H1 (cell line): ENCODE data around the gene SPON2. TPM values are rescaled to one million over a fixed set of nuclear protein-coding genes. Genes with fewer than 3 reads are reported as not detected.

Experiments
- ATF3 ChIP-seq: IDR thresholded peaks from 2 replicates; pipeline ENCODE4 v1.6.1; 2011; ENCODE audit warnings: low read depth, mild to moderate bottlenecking, low read length; ENCODE audit not compliant: insufficient read depth
- CEBPB ChIP-seq: IDR thresholded peaks from 2 replicates; pipeline ENCODE4 v1.6.1; 2012; ENCODE audit warnings: low read depth, low read length
- CHD7 ChIP-seq: fragments of 300-600 bp; sonication (generic); IDR thresholded peaks from 2 replicates; pipeline ENCODE4 v1.7.1; 2012; ENCODE audit warnings: low read length, moderate library complexity, mild to moderate bottlenecking, inconsistent platforms; ENCODE audit not compliant: insufficient replicate concordance
- EZH2 ChIP-seq: fragments of 200-600 bp; sonication (generic); IDR thresholded peaks from 2 replicates; pipeline ENCODE4 v1.7.1; 2012; ENCODE audit warnings: low read depth, mild to moderate bottlenecking, moderate library complexity, low read length, inconsistent platforms; ENCODE audit not compliant: severe bottlenecking
- FOSL1 ChIP-seq: IDR thresholded peaks from 2 replicates; pipeline ENCODE4 v1.6.1; 2011; ENCODE audit warnings: mild to moderate bottlenecking, low read depth, low read length, moderate library complexity; ENCODE audit not compliant: insufficient read depth
- PHF8 ChIP-seq: fragments of 200-600 bp; sonication (generic); conservative IDR thresholded peaks from 2 replicates; pipeline ENCODE4 v1.7.1; 2012; ENCODE audit warnings: low read depth, mild to moderate bottlenecking, inconsistent platforms, low read length, moderate library complexity
- POLR2A ChIP-seq, 2 experiments: IDR thresholded peaks; 1 replicate in 1 of 2; 2 replicates in 1 of 2; pipeline ENCODE4 v1.6.1; 2011; ENCODE audit warnings: low read depth in 2 of 2, low read length in 2 of 2, mild to moderate bottlenecking in 2 of 2; ENCODE audit errors: control extremely low read depth in 1 of 2
- SAP30 ChIP-seq: fragments of 300-600 bp; sonication (generic); IDR thresholded peaks from 2 replicates; pipeline ENCODE4 v1.7.1; 2012; ENCODE audit warnings: low read length, moderate library complexity, mild to moderate bottlenecking, inconsistent platforms; ENCODE audit not compliant: insufficient read depth, insufficient replicate concordance
- SIN3A ChIP-seq, 2 experiments: IDR thresholded peaks in 1 of 2; conservative IDR thresholded peaks in 1 of 2; 2 replicates each; pipeline ENCODE4 v1.6.1; 2011 to 2012; ENCODE audit warnings: low read length in 2 of 2, improper control_type of control experiment in 1 of 2, low read depth in 1 of 2, mild to moderate bottlenecking in 1 of 2
- YY1 ChIP-seq: IDR thresholded peaks from 2 replicates; pipeline ENCODE4 v1.6.1; 2011; ENCODE audit warnings: low read depth, mild to moderate bottlenecking, low read length
- polyA plus RNA-seq, 7 experiments: library from polyadenylated mRNA; depleted of rRNA in 3 of 7; stranded (reverse) in 5 of 7; unstranded in 2 of 7; fragments of >200 nt in 5 of 7; fragments of 200-250 nt in 2 of 7; gene quantifications; 1 replicate in 5 of 7; 2 replicates in 1 of 7; 4 replicates in 1 of 7; pipeline versions ENCODE4 v1.2.1 to v1.2.3, GENCODE V29; 2011 to 2013; ENCODE audit warnings: missing spikeins in 2 of 7, mixed read lengths in 2 of 7
- total RNA-seq: library from RNA; stranded (reverse); fragmentation: NEBNext Ultra II Directional; extraction: Animal tissue kit (Norgen Biotek cat#: 25700); gene quantifications from 2 replicates; pipeline ENCODE4 v1.2.1, GENCODE V29; 2021

The SPON2 gene
- total and polyA plus RNA-seq, 2 of the 8 experiments (the other 6 are each of a cell fraction or from before 2014, with no cell fraction given) = 2.8 to 3.2 TPM

GRCh38 chr4:1172228-1172851 is at the start of gene SPON2 (continued):
- TF ChIP-seq CHD7 (no peak), SAP30 (no peak), POLR2A (IDR thresholded peaks at IDR 0.05; ENCODE audit: control extremely low read depth in 1 of 2, low read depth in 2 of 2, low read length in 2 of 2) (no peak), CEBPB (no peak), SIN3A (conservative IDR thresholded peaks at IDR 0.05 in 1 of 2, IDR thresholded peaks at IDR 0.05 in 1 of 2; ENCODE audit: low read depth in 1 of 2, low read length in 2 of 2) (no peak), EZH2 (peak; percentile 76), PHF8 (no peak), FOSL1 (no peak), YY1 (no peak), ATF3 (no peak)
